ENCODE data around the gene KRTAP22-2.

The KRTAP22-2 gene

GRCh38 chr21:30613836-30614235 lies 23.6 kb upstream of the KRTAP22-2 start, which contains the start of gene KRTAP6-1:
Gene KRTAP6-1 (minus strand): TSS chr21:30613930. CDS start chr21:30613904, 26 bp downstream.
- H3K4me1 Mint-ChIP-seq, result no peaks in the 10 kb centered on the region
- TF ChIP-seq, protein P1, sequence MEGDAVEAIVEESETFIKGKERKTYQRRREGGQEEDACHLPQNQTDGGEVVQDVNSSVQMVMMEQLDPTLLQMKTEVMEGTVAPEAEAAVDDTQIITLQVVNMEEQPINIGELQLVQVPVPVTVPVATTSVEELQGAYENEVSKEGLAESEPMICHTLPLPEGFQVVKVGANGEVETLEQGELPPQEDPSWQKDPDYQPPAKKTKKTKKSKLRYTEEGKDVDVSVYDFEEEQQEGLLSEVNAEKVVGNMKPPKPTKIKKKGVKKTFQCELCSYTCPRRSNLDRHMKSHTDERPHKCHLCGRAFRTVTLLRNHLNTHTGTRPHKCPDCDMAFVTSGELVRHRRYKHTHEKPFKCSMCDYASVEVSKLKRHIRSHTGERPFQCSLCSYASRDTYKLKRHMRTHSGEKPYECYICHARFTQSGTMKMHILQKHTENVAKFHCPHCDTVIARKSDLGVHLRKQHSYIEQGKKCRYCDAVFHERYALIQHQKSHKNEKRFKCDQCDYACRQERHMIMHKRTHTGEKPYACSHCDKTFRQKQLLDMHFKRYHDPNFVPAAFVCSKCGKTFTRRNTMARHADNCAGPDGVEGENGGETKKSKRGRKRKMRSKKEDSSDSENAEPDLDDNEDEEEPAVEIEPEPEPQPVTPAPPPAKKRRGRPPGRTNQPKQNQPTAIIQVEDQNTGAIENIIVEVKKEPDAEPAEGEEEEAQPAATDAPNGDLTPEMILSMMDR (IDR thresholded peaks at IDR 0.05), result no peak
- no peak within 1 kb of the TSS for H3K27ac Mint-ChIP-seq
- H3K36me3 Mint-ChIP-seq (ENCODE audit: low read depth), result no peaks in the 10 kb centered on the region
- no peak for DNase-seq
- H3K9me3 Mint-ChIP-seq, result peaks cover 17% of the 10 kb centered on the region
- no peak within 1 kb of the TSS for H3K4me3 Mint-ChIP-seq
- H3K27me3 Mint-ChIP-seq (ENCODE audit: low read depth, poor library complexity), result peaks cover 4% of the 10 kb centered on the region

GRCh38 chr21:30612132-30612531 lies 21.9 kb upstream of the KRTAP22-2 start:
- TF ChIP-seq, protein P1 (IDR thresholded peaks at IDR 0.05), result no peak
- H3K27me3 Mint-ChIP-seq (ENCODE audit: low read depth, poor library complexity), result peaks cover 4% of the 10 kb centered on the region

GRCh38 chr21:30605968-30606367 lies 15.8 kb upstream of the KRTAP22-2 start:
- peaks cover 4% of the 10 kb centered on the region for H3K27me3 Mint-ChIP-seq (ENCODE audit: low read depth, poor library complexity)
- H3K9me3 Mint-ChIP-seq, result peaks cover 29% of the 10 kb centered on the region
- H3K4me1 Mint-ChIP-seq, result no peaks in the 10 kb centered on the region
- H3K4me3 Mint-ChIP-seq, result no peak overlapping the region
- H3K27ac Mint-ChIP-seq, result no peak overlapping the region
- no peak for DNase-seq
- TF ChIP-seq, protein P1 (IDR thresholded peaks at IDR 0.05), result no peak
- no peaks in the 10 kb centered on the region for H3K36me3 Mint-ChIP-seq (ENCODE audit: low read depth)

More at GRCh38 chr21:30612132-30612531, 21.9 kb upstream of the KRTAP22-2 start:
- no peak for DNase-seq
- no peak overlapping the region for H3K27ac Mint-ChIP-seq
- H3K36me3 Mint-ChIP-seq (ENCODE audit: low read depth), result no peaks in the 10 kb centered on the region
- no peaks in the 10 kb centered on the region for H3K4me1 Mint-ChIP-seq
- peaks cover 29% of the 10 kb centered on the region for H3K9me3 Mint-ChIP-seq
- no peak overlapping the region for H3K4me3 Mint-ChIP-seq

DNA sequence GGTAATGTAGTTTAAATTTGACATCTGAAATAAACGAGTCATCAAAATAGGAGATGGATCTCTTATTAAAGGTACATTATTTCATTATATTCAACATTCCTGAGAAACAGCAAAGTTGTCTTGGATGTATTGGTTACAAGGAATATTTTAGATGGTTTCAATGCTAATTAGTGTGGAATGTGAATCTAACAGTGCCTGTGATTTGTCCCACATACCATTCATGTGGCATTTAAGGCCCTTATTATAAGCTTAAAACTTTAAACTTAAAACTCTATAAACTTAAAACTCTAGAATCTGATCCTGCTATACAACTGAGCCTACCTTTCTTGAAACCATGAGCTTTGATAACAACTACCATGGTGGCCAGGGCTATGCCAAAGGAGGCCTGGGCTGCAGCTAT lies 10.6 kb upstream of the KRTAP22-2 start, which contains the start of gene KRTAP22-1:
Gene KRTAP22-1, plus strand, starts transcription at position 301 of the 400 bp plus-strand sequence.
- Mint-ChIP-seq H3K9me3 (peaks cover 11% of the 10 kb centered on the region), H3K36me3 (ENCODE audit: low read depth) (no peaks in the 10 kb centered on the region), H3K4me1 (no peaks in the 10 kb centered on the region), H3K4me3 (no peak within 1 kb of the TSS), H3K27me3 (ENCODE audit: low read depth, poor library complexity) (no peaks in the 10 kb centered on the region), H3K27ac (no peak within 1 kb of the TSS)
- DNase-seq, result no peak
- TF ChIP-seq, protein P1 (IDR thresholded peaks at IDR 0.05), result no peak

GRCh38 chr21:30598802-30599201 lies 8.6 kb upstream of the KRTAP22-2 start, which contains the start of gene KRTAP6-2:
Gene KRTAP6-2 (minus strand): TSS chr21:30598902. CDS start chr21:30598874, 28 bp downstream.
- Mint-ChIP-seq H3K9me3 (peaks cover 7% of the 10 kb centered on the region), H3K4me1 (no peaks in the 10 kb centered on the region), H3K36me3 (ENCODE audit: low read depth) (no peaks in the 10 kb centered on the region), H3K4me3 (no peak within 1 kb of the TSS), H3K27me3 (ENCODE audit: low read depth, poor library complexity) (peaks cover 3% of the 10 kb centered on the region), H3K27ac (no peak within 1 kb of the TSS)
- DNase-seq, result no peak
- TF ChIP-seq, protein P1 (IDR thresholded peaks at IDR 0.05), result no peak

DNA sequence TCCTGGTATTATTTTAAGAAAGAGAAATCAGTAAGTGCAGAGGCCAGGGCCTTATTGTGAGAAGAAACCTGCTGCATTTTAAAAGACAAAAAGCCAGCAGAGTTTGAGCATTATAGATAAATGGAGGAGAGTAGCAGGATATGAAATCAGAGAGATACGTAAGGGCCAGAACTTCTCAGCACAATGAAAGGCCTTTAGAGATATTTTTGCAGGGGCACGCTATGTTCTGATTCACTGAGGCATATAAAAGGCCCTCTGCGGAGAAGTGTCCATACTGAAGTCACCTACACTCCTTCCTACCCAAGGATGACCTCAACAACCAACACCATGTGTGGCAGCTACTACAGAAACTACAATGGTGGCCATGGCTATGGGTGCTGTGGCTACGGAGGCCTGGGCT lies 1.9 kb upstream of the KRTAP22-2 start, which contains the start of gene KRTAP6-3:
Gene KRTAP6-3, plus strand, starts transcription at position 301 of the 400 bp plus-strand sequence. Its CDS starts 6 bp downstream, at position 307.
- Mint-ChIP-seq H3K27me3 (ENCODE audit: low read depth, poor library complexity) (peaks cover 3% of the 10 kb centered on the region), H3K4me3 (no peak within 1 kb of the TSS), H3K4me1 (no peaks in the 10 kb centered on the region), H3K9me3 (no peaks in the 10 kb centered on the region), H3K27ac (no peak within 1 kb of the TSS), H3K36me3 (ENCODE audit: low read depth) (no peaks in the 10 kb centered on the region)
- DNase-seq, result no peak
- TF ChIP-seq, protein P1 (IDR thresholded peaks at IDR 0.05), result no peak

All from nephron progenitor cell (in vitro differentiated cells).